Left renal cortex interstitium (tissue), 4 donors: ENCODE results near the gene NKX2-1. TPM values are rescaled to one million over a fixed set of nuclear protein-coding genes. Genes with fewer than 3 reads are reported as not detected.

Source experiments
- DNase-seq, 4 donors: peaks; one replicate each; pipeline ENCODE4 v3.0.0-alpha.2; 2013; ENCODE audit warnings: low read depth in 4 of 4, low spot score in 2 of 4, missing footprints in 1 of 4
- polyA plus RNA-seq, 4 donors: library from polyadenylated mRNA; unstranded; fragments of 120-200 nt; gene quantifications; one replicate each; pipeline ENCODE4 v1.2.1, GENCODE V29; 2013; ENCODE audit not compliant: insufficient read length in 4 of 4

NKX2-1 gene
- polyA plus RNA-seq, 4 donors: not detected

DNA sequence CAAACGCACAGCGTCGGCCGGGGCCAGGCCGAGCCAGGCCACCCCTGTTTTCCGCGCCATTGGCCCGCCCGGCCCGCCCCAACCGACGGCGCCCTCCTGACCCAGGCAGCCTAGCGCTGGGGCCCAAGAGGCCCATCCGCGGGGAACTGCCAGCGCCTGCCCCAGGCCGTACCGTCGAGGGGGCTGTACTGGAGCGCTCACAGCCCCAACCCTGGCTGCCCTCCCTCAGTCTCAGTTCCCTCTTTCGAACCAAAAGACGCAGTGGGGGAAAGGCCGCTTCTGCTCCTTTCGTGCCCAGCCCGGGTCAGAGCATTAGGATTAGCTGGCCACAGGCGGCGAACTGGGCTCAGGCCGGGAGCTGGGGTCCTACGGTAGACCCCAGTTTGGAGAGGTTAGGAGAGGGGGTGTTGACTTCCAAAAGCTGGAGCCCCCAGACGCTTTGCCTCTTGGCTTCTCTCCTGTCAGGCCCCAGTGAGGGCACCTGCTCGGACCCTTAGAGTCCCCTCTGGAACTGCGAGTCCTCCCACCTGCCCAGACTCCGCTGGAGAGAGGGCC is 1.9 kb downstream of the NKX2-1 start:
- no peak for DNase-seq

DNA sequence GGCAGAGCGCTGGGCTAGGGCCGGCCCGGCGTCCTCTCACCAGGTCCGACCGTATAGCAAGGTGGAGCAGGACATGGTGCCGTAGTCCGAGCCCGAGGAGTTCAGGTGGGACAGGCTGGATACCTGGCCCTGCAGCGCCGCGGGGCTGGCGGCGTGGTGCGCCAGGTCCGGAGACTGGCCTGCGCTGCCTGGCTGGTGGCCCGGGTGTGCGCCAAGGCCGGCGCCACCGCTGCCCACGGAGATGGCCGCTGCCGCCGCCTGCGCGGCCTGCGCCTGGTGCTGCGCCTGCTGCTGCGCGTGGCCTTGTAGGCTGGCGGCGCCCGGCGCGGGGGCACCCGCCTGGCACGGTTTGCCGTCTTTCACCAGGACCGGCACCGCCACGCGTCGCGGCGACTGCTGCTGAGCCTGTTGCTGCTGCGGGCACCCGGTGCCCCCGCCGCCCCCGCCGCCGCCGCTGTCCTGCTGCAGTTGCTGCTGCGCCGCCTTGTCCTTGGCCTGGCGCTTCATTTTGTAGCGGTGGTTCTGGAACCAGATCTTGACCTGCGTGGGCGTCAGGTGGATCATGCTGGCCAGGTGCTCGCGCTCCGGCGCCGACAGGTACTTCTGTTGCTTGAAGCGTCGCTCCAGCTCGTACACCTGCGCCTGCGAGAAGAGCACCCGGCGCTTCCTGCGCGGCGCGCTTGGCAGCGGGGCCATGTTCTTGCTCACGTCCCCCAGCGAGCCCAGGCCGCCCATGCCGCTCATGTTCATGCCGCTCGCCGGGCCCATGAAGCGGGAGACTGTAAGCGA is 2.6 kb downstream of the NKX2-1 start:
- no peak for DNase-seq

DNA sequence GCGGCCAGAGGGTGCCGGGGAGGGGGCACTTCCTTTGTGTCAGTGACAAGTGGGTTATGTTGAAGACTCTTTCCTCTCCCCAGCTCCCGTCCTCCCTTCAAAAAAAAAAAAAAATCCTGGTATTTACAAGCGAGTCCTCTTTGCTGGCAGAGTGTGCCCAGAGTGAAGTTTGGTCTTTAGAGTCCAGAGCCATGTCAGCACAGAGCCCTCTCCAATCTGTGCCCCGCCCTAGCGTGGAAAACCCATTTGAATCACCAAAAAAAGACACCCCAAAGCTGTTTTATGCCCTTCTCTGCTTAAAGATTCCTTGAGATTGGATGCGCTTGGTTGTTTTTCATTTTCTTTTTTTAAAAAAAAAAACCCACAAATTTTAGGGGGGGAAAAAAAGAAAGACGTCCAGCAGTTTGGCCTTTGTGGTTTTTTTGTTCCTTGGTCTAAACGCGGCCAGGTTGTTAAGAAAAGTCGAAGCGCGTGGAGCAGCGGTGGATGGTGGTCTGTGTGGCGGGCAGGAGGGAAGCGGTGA is 3.3 kb downstream of the NKX2-1 start:
- DNase-seq: no peak

DNA sequence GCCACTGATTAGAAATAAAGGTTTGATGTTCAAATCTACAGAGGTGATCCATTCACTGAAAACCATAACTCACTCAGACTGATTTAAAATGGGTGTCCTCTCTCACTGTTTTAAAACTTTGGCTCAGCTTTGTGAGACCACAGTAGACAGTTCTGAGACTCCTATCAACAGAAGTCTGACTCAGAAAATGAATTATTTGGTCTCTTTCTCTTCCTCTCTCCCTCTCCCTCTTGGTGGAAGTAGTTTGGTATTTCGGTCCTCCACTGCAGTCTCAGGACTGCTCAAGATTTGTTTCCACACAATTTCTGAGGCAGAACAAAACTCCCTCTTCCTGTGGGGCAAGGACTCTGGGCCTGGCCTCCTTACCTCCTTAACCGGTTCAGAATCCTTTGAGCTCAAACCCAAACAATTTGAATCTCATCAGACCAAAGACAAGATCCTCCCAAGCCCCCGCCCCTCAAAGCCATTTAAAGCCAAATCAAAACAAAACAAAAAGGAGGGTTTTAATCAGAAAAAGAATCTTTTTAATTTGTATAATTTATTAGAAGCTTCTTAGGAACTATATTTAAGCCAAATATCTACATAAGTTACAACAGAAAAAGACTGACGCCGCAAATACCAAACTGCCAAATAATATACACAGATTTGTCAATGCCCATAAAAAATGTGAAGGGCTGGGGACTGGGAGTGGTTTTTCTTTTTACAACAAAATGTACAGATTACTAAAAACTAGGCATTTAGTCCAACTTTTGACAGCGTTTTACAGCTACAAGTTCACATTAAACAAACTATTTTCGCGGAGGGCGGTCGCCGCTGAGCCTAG is 3.9 kb downstream of the NKX2-1 start:
- DNase-seq: no peak

DNA sequence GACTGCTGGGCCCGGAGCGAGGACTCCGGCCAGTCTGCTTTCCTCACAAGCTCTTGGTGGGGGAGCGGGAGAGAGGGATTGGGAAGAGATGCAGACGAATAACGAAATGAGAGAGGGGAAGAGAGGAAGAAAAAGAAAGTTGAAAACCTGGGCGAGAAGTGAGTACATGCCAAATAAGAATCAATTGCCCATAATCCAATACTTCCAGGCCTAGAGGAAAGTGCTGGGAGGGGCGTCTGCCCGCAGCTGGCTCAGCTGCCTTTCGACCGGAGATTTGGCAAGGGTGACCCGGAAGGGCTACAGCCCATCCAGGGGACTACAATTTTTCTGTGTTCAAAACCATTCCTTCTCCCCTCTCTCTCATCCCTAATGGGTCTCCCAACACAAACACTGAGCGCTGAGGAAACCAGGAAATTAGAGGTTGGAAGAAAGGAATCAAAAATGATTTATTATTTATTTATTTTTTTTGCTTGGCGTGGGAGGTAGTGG is 4.9 kb downstream of the NKX2-1 start:
- no peak for DNase-seq

DNA sequence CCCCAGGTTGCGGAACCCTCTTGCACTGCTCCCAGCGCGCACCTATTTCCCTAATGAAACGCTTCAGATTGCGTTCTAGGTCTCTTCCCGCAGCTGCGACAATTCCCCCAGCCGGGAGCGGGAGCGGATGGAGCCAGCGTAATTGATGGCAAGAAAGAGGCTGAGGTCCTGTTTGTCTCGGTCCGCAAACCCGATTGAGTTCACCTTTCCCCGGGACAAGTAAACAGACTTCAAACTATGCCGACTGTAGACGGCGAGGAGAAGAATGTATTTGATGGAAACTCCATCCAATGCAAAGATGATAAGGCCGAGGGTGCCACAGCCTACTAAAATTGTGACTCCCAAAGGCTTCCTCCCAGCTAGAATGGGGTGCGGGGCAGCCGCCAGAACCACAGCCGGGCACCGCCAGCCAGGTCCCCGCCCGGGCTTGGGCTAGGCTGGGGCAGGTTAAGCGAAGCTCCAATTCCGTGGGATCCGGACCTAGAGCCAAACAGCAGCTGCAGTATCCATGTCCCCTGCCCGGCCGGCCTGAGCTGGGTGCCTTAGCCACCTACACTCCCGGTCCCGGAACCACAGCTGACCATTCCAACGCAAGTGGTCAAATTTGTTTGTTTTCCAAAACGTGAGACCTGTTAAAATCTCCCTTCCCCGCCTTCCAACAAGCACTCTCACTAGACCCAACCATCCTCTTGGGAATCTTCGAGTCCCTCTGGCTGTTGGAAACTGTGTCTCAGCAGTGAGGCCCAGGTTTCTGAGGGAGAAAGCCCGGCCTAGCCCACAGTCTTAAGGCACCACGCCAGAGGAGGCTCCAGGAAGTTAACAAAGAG is 5.5 kb downstream of the NKX2-1 start:
- no peak for DNase-seq

DNA sequence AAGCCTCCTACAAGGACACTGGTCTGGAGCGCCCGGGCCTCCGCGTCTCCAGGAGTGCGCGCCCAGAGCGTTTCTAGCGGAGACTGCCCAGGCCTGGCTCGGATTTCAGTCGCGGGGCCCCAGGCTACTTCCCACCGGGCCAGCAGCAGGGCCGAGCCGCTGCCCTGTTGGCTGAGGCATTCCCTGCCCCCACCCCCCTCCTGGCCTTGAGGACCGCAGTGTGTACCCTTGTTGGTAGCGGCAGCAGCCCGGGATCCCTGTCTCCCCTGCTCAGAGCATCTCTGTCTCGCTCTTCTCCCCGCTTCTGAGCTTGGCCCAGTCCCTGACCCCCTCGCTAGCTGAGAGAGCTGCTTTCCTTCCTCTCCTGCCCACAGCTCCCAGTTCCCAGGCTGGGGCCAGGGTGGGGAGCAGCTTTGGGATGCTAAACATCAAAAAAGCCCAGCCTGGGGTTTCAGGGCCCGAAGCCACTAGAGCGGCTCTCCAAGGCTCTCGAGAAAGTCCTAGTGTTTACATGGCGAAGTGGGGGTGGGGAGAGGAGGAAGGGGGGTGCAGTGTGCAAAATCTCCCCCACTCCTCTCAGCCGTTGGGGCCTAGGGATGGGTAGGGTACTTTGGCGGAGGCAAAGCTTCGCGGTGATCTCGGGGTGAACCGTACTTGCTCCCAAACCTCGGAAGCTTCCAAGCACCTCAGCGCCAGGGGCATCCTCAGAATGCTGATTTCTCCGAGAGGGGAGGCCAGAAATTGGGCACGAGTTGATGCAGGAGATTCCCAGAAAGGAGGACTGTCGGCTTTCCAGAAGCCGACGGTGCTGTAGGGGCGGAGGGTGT is 6.4 kb downstream of the NKX2-1 start:
- DNase-seq: no peak

DNA sequence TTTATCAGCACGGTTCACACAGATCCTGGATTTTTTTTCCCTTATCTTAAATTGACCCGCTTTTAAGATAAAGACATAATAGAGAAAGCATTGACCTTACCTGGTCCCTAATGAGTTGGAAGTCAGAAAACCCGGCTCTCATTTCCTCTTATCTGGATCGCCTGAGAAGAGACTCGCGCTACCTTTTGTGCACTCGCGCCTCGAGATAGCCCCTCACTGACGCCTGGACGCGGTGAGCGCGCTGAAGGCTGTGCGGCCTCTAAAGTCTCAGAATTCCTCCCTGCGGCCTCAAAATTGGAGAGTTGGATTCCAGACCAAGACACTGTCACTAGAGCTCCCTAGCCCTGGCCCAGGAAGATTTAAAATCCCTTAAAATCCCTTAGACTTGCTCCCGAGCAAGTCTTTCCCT is 7.0 kb downstream of the NKX2-1 start:
- DNase-seq: no peak

DNA sequence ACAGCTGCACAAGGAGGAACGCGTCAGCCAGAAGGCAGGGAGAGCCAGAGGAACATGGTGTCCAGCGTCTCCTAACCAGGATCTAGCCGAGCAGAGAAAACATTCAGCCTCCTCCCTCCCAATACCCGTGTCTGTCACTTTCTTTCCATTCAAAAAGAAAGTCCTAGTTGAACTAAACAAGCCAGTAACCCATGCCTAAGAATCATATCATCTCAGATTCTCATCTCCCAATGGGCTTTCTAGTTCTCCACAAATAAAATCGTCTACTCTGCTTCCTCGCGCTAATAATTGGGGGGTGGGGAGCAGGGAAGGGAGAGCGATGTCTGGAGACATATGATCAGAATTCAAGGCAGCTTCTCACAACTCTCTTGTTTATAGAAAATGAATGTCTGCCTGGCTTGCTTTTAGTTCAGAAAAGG is 7.4 kb downstream of the NKX2-1 start:
- no peak for DNase-seq

DNA sequence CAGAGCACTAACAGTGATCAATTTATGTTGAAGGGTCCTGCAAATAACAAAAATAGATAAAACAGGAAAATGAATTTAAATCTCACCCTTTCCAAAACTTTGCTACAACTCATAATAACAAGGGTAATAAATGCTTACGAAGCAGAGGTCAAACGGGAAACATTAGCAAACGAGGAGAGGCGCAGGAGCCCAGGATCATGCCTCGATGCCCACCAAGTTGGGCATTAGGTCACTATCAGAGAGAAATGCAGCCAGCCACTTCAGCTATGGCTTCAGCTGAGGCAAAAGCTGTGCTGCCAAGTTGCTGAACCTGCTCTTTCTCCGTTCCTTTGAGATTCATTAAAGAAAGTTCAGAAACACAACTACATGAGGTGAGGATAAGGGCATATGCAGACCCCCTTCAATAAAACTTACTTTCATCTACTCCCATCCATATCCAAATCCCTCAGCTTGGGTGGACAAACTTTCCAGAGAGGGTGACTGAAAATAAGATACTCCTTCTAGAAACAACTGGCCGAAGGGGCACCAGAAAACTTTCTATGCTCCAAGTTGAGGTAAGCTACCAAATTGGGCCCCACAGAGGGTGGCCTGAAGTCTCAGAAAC is 7.9 kb downstream of the NKX2-1 start:
- no peak for DNase-seq

DNA sequence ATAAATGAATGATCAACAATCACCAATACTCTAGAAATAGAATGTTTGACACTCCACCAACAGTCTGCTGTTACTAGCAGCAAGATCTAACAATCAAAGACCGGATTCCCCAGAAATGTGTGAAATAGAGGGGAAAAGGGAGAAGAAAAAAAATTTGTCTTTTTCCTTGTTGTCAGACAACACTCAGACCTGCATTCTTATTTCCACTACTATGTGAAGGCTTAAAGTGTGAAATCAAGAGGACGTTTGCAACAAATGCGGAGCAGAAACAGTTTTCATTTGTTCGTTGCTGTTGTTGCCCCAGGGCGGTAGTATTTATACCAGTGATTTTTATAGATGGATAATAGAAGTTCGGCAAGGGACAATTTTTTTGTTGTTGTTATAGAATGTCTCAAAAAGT is 9.2 kb downstream of the NKX2-1 start:
- no peak for DNase-seq

DNA sequence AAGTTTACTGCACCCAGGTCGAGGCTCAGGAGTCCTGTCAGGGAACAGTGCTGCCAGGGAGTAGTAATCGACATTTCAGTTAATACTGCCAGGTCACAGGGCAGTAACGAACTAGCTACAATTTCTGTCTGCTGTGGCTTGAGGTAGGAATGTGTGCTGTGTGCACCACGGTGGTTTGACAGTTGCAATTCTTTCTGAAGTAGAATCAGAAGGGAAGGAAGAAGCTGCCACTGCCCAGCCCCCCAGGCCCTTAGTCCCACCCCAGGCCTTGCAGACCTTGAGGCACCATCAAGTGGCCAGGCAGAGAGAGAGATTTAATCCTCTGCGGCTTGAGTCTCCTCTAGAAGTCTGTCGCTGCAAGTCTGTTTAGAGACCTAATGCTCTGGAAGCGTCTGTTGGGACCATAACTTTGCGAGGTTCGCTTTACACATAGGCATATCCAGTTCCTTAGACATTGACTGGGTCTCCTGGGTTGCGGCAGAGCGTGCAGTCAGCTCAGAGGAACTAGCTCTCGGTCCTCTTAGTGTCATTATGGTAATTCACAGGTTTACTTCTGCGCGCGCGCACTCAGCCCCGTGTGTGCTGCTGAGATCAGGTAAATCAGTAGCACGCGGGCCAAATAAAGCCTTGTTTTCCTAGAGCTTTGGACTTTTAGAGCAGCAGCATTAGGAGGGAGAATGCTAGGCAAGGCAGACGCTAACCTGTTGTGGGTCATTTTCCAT is 9.8 kb downstream of the NKX2-1 start:
- no peak for DNase-seq

DNA sequence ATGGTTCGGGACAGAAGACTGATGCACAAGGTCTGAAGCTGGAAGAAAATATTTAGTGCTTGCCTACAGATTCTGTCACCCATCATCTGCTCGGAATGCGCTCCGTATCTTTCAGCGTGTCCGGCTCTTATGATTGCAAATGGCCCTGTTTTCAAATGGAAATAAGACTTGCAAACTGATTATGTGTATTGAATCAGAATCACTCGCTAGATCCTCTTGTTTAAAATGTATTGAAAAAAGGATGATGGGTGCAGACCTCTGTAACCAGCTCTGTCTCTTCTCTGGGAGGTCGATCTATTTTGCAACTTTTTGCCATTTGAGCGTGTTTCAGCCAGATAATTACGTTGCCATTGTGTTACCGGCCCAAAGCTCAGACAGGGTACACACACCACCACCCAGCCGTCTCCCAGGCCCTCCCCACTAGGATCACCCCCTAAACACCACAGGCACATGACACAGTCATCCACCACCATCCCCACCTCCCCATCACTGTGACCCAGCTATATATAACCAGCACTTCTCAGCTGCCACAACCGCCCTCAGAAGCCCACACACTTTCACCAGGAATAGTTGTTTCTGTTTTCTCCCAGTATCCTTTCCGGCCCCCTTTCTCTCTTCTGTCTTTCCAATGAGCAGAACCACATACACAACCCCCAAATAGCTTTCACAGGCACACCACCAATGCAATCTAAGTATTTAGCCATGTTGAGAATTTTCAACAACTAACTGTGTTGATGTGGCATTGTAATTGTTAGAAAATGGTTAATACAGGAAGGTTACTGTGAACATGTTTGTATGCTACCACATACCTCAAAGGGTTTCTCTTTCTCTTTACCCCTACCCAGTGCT is 10.7 kb downstream of the NKX2-1 start:
- no peak for DNase-seq

DNA sequence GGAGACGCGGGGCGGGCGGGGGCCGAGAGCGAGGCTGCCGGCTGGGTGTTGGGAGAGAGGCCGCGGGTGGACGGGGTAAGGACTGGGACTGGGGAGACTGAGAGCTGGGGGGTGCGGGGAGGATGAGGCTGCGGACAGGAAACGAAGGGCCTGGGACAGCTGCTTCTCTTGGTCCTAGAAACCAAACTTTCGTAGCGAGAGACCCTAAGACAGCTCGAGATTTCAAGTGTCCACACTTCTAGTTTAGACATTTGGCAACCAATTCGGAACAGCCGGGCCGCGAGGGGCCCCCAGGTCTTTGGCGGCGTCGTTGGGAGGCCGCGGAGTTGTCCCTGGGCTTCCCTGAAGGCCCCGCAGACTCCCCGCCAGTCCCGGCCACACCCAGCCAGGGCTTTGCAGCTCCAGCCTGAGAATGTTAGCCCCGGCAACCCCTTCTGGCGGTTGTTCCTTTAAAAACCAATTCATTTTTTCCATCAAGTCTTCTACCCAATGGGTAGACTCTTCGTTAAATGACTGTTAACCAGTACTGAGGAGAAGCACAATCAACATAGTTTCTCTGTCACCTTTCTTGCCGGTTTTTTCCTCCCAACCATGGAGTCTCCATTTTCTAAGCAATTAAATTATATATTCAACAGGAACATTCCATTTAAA is 11.5 kb downstream of the NKX2-1 start:
- no peak for DNase-seq

DNA sequence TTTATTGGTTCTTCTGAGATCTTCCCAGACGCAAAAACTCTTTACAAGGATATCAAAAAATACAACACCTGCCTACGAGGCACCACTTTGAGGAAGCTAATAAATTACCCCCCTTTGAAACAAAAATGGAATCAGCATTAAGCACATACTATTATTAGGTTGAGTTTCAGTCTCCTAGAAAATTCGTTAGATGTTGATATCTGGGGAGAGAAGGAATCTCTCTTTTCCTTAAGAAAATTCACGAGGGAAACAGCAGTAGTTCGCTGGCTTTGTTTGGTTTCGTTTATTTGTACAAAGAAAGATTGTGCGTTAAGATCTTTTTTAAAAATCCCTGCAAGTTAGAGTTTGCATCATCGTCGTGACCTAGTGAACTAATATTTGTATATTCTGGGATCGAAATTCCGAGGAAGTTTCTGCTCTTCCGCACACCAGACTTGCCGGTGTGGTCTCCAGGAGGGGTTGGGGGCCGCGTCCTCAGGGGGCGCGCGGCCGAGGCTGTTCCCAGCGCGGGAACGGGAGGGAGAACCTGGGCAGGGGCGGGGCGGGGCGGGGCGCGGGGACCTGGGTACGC is 12.1 kb downstream of the NKX2-1 start:
- no peak for DNase-seq

DNA sequence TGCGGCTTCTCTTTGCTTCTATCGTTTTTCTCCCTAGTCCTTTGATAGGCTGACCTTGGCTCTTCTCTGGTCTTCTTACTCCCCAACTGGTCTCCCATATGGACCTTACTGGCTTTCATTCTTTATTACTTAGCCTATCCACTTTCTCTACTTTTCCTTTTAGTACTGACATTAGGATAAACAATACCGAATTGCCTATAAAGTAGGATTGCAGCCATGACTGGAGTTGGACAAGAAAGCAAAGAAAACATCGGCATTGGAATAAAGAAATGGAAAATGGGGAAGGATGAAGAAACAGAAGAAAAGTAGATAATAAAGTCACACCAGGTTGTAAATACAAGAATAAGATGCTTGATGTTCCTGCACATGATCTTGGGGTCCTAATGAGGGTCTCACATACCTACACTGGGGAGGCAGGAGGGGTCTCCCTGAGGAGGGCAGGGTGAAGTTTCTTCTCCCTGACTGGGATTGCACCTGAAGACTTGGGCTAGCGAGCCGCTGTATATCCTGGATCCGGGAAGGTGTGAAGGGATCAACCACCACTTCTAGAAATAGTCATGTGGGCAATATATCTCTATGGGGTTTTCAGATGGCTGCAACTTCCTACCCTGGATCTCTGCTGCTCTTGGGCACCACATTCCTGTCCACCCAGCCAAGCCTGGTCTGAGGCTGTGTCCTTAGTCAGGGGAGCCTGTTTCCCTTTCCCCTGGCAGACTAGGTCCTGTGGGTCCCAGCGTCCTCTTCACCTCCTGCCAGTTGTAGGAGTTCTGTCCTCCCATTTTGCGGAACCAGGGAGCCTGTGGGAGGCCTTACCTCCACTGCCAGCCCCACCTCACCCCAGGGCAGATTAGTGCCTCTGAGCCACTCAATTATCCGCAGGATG is 13.1 kb downstream of the NKX2-1 start:
- DNase-seq: no peak
